Duodenal mucosa (tissue), 2 donors: ENCODE results near the gene DELE1.

Experiments
- H3K27ac ChIP-seq: one replicate; pipeline ENCODE4 v1.7.0; 2013; ENCODE audit warnings: low read depth, low read length
- H3K27me3 ChIP-seq, 2 donors: one replicate each; pipeline ENCODE4 v1.7.0; 2013; ENCODE audit warnings: low read length in 2 of 2, control low read depth in 1 of 2; ENCODE audit not compliant: insufficient read depth in 2 of 2, control insufficient read depth in 1 of 2
- H3K36me3 ChIP-seq, 2 donors: one replicate each; pipeline ENCODE4 v1.7.0; 2013; ENCODE audit warnings: low read length in 2 of 2, control low read depth in 1 of 2; ENCODE audit not compliant: insufficient read depth in 2 of 2, control insufficient read depth in 1 of 2
- H3K4me1 ChIP-seq, 2 donors: one replicate each; pipeline ENCODE4 v1.7.0; 2013; ENCODE audit warnings: low read length in 2 of 2, control low read depth in 1 of 2; ENCODE audit not compliant: insufficient read depth in 2 of 2, control insufficient read depth in 1 of 2
- H3K4me3 ChIP-seq, 2 donors: one replicate each; pipeline ENCODE4 v1.7.0; 2013; ENCODE audit warnings: low read length in 2 of 2, low read depth in 1 of 2
- H3K9ac ChIP-seq, 2 donors: one replicate each; pipeline ENCODE4 v1.7.0; 2013; ENCODE audit warnings: low read length in 2 of 2, low read depth in 1 of 2
- H3K9me3 ChIP-seq, 2 donors: one replicate each; pipeline ENCODE4 v1.7.0; 2013; ENCODE audit warnings: low read length in 2 of 2, control low read depth in 1 of 2; ENCODE audit not compliant: control insufficient read depth in 1 of 2

DELE1 gene

DNA sequence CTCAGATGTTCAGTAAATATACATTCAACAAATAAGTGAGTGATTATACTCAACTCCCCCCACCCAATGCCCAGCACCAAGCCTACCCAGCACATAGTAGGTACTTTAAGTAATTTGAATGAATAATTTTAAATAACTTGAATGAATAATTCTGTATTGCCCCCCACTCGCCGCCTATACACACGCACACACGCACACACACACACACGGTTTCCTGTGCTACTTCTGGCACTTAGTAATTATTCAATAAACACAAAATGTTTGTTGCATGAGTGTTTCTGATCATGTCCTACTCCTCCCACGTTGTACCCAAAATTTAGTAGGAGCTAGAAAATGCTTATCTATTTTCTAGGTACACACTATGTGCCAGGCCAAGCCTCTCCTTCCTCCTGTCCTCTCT is 18.1 kb downstream of the DELE1 start:
- Histone ChIP-seq H3K4me1 (peaks cover 15 to 22% of the 10 kb centered on the region in 2 donors), H3K9me3 (no peaks in the 10 kb centered on the region), H3K4me3 (no peak overlapping the region), H3K27ac (no peak overlapping the region), H3K36me3 (peaks cover 22 to 27% of the 10 kb centered on the region in 2 donors), H3K27me3 (no peaks in the 10 kb centered on the region), H3K9ac (no peak overlapping the region)

DNA sequence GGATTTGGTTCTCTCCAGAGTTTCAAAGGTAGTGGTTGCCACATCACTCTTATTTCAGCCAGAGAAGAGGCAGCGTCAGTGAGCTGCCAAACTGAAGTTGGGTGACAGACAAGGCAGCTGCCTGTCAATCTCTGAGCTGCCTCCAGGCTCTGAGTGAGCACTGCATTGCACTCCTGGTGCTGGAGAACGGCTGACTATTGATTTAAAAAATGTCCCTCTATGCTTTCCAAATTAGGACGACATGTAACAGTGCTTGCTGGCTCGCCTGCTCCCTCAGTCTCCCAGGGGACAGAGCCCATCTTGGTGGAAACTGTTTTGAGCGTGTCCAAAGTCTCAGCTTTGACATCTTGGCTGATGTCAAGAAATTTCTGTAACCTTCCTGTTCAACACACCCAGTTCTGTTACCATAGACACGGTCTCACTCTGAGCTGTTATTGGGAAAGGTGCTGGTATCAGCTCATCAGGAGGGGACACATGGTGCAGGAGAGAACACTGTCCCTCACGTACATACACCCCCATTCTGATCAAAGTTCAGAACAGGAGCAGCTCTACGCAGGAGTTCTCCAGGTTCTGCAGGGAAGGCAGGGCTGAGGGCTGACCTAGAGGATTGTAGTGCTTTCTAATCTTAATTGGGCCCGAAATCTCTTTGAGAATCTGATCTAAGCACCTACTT is 18.6 kb downstream of the DELE1 start:
- H3K27ac ChIP-seq: no peak overlapping the region
- H3K9me3 ChIP-seq: no peaks in the 10 kb centered on the region
- H3K4me1 ChIP-seq: peaks cover 15 to 22% of the 10 kb centered on the region in 2 donors
- H3K4me3 ChIP-seq: no peak overlapping the region
- no peaks in the 10 kb centered on the region for H3K27me3 ChIP-seq
- no peak overlapping the region for H3K9ac ChIP-seq
- peaks cover 19 to 22% of the 10 kb centered on the region in 2 donors for H3K36me3 ChIP-seq

DNA sequence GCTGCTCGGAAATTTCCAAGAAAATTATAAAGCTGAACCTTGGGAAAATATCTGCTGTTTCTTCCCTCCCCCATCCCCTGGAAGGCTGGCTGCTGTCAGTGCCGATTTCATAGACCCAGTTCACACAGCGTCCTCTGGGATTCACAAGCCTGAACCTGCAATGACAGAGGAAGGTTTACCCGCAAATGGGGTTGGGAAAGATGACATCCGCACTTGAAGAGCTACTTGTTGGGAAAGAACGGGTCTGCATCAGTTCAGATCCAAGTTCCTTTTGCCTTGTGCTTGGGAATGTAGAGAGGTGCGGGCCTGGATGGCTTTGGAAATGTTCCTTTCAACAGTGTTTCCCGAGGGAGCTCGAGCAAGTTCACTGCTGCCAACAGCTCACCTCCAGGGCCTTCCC is 20.4 kb downstream of the DELE1 start:
- H3K27ac ChIP-seq: no peak overlapping the region
- H3K4me3 ChIP-seq: no peak overlapping the region
- H3K4me1 ChIP-seq: peaks cover 15 to 22% of the 10 kb centered on the region in 2 donors
- no peaks in the 10 kb centered on the region for H3K9me3 ChIP-seq
- peaks cover 10% of the 10 kb centered on the region in 2 donors for H3K36me3 ChIP-seq
- H3K27me3 ChIP-seq: no peaks in the 10 kb centered on the region
- H3K9ac ChIP-seq: no peak overlapping the region

DNA sequence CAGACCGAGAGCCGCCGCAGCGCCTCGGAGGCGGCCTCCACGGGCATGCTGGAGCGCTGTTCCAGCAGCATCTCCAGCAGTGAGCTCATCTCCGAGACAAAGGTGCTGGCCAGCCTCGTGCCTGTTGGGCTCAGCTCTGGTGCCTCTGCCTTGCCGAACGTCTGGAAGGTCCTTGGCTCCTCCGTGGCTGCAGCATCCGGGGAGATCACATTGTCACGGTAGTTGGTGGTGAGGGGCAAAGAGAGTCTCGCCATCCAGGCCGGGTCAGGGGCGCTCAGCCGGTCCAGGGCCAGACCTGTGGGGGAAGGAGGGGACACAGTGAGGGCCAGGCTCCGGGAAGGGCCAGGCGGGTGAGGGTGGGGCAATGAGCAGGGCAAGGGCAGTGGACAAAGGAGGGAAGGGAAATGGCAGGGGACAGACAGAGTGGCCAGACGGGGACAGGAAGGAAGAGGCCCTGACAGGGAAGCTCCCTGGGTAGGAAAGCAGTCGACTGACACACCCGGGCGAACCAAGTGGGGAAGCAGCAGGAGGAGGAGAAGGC is 21.9 kb downstream of the DELE1 start:
- Histone ChIP-seq H3K36me3 (peaks cover 0 to 2% of the 10 kb centered on the region in 2 donors), H3K9ac (peak overlapping the region in 1 of 2 donors; percentile 3), H3K9me3 (no peaks in the 10 kb centered on the region), H3K4me1 (peaks cover 15 to 22% of the 10 kb centered on the region in 2 donors), H3K27me3 (no peaks in the 10 kb centered on the region), H3K4me3 (no peak overlapping the region), H3K27ac (no peak overlapping the region)

DNA sequence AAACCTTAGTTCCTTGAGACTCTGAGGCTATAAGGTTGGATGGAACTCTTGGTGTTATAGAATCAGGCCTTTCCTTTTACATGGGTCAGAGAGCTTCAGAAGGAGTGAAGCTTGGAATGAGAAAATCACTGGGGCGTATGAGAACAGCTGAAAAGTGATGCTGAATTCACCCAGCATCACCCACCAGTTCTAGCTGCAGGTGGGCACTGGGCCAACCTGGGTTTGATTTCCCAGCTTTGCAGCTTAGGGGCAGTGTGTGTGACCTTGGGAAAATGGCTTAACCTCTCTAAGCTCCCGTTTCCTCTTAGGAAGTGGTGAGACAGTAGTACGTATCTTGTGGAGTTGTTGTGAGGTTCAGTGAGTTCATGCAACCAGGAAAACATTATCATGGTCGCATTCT is 23.6 kb downstream of the DELE1 start:
- H3K36me3 ChIP-seq: peaks cover 0 to 2% of the 10 kb centered on the region in 2 donors
- H3K27ac ChIP-seq: no peak overlapping the region
- H3K27me3 ChIP-seq: no peaks in the 10 kb centered on the region
- H3K4me1 ChIP-seq: peaks cover 3 to 8% of the 10 kb centered on the region in 2 donors
- H3K9ac ChIP-seq: no peak overlapping the region
- H3K4me3 ChIP-seq: no peak overlapping the region
- H3K9me3 ChIP-seq: no peaks in the 10 kb centered on the region

DNA sequence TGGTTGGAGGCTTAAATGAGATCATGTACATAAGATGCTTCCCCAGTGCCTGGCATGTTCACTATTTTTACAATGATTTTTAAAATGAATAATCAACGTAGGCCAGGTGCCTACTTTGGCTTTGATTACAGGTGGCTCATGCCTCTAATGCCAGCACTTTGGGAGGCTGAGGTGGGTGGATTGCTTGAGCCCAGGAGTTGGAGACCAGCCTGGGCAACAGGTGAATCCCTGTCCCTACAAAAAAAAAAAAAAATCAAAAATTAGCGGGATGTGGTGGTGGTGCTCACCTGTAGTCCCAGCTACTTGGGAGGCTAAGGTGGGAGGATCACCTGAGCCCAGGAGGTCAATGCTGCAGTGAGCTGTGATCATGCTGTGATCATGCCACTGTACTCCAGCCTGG is 25.1 kb downstream of the DELE1 start:
- Histone ChIP-seq H3K27ac (no peak overlapping the region), H3K4me1 (no peaks in the 10 kb centered on the region), H3K36me3 (peaks cover 0 to under 1% of the 10 kb centered on the region in 2 donors), H3K4me3 (no peak overlapping the region), H3K9me3 (no peaks in the 10 kb centered on the region), H3K27me3 (no peaks in the 10 kb centered on the region), H3K9ac (no peak overlapping the region)

DNA sequence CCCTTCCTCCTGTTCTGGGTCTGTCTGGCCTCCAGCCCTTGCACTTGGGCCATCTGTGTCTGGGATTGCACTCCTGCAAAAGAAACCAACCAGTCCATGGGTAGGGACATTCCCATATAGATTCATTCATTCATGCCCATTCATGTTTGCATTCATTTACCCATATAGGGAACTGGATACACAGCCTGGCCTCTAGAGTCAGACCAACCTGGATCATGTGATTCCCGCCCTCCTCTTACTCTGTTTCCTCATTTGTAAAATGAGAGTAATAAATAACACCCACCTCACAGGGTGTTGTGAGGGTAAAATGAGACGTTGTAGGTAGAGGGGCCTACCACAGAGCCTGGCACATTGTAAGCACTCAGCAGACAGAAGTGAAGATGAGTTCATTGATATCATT is 25.8 kb downstream of the DELE1 start:
- Histone ChIP-seq H3K27ac (no peak overlapping the region), H3K9me3 (no peaks in the 10 kb centered on the region), H3K9ac (no peak overlapping the region), H3K4me1 (no peaks in the 10 kb centered on the region), H3K36me3 (no peaks in the 10 kb centered on the region), H3K27me3 (no peaks in the 10 kb centered on the region), H3K4me3 (no peak overlapping the region)

DNA sequence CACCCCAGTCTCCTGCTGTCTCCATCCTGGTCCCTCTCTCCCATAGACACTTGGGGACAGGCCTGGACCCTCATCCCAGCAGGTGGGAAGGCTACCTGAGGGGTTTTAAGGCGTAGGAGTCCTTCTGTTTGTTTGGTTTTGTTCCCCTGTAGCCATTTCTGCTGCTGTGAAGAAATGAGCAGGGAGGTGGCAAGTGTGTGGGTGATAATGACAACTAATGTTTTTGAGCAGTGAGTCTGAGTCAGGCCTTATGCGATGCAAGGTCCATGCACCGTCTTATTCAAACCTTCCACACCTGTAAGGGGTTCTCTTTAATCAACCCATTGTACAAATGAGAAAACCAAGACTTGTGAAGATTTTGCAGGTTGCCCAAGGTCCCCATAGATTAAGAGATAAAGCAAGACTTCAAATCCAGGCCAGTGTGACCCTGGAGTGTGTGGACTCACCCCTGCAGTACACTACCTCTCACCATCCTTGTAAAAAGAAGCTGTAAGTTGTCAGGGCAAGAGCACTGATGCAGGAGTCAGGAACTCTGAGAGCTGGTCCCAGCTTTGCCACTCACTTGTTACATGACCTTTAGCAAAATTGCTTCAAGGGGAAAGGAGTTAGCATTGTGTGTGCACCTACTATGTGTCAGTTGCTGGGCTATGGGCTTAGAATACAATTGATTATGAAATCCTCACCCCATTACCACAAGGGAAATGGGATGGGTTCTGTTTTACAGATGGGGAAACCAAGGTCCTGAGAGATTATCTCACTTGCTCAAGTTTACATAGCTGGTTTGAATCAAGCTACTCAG is 26.7 kb downstream of the DELE1 start:
- H3K9ac ChIP-seq: no peak overlapping the region
- H3K27ac ChIP-seq: no peak overlapping the region
- H3K4me1 ChIP-seq: no peaks in the 10 kb centered on the region
- no peaks in the 10 kb centered on the region for H3K36me3 ChIP-seq
- no peak overlapping the region for H3K4me3 ChIP-seq
- H3K27me3 ChIP-seq: no peaks in the 10 kb centered on the region
- H3K9me3 ChIP-seq: no peaks in the 10 kb centered on the region

DNA sequence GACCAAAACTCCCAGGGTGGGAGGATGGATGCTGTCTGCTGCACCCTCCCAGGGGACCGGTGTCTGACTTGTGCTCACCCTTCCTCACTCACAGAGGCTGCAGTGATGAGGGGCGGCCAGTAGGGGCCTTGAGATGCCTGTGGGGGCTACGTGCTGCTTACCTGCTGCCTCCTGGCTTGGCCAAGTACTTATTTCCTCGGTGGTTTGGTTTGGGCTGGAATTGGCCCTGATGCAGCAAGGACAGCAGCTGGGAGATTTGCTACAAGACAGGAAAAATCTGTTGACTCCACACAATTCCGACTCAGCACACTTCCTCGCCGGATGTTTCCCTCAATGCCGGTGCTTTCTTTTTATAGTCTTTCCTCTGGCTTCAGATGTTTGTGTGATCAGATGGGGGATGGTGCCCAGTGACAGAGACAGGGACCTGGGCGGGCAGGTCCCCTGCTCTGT is 27.7 kb downstream of the DELE1 start:
- H3K36me3 ChIP-seq: no peaks in the 10 kb centered on the region
- no peak overlapping the region for H3K9ac ChIP-seq
- no peak overlapping the region for H3K27ac ChIP-seq
- H3K27me3 ChIP-seq: no peaks in the 10 kb centered on the region
- H3K4me1 ChIP-seq: no peaks in the 10 kb centered on the region
- no peak overlapping the region for H3K4me3 ChIP-seq
- no peaks in the 10 kb centered on the region for H3K9me3 ChIP-seq

DNA sequence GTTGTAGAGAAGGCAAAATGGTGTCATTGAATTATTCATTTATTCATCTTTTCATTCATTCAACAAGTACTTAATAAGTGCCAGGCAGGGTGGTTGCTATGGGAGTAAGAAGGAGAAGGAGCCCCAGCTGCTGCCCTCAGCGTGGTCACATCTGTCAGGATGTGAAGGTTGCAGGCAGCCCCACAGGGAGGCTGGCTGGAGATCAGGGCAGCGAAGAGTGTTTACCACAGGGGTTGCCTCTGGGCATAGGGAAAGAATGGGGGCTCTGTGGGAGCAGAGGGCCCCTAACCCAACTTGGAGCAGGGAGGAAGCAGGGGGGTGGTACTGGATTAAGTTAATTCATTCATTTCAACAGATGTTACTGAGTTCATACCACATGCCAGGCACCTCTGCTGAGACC is 28.3 kb downstream of the DELE1 start:
- Histone ChIP-seq H3K27me3 (no peaks in the 10 kb centered on the region), H3K9ac (no peak overlapping the region), H3K4me1 (no peaks in the 10 kb centered on the region), H3K9me3 (no peaks in the 10 kb centered on the region), H3K36me3 (no peaks in the 10 kb centered on the region), H3K27ac (no peak overlapping the region), H3K4me3 (no peak overlapping the region)
